Measurements from ENCODE around the gene OPRD1. TPM values are rescaled to one million over a fixed set of nuclear protein-coding genes. Genes with fewer than 3 reads are reported as not detected.
"Not testable (repeated sequence)": the region's sequence is repeated elsewhere in the genome, so short reads cannot be mapped to it uniquely, and the experiment has no call there.

The OPRD1 gene
- total RNA-seq, 2 experiments from 2014 or later, result 0.02 TPM; not detected in 1

DNA sequence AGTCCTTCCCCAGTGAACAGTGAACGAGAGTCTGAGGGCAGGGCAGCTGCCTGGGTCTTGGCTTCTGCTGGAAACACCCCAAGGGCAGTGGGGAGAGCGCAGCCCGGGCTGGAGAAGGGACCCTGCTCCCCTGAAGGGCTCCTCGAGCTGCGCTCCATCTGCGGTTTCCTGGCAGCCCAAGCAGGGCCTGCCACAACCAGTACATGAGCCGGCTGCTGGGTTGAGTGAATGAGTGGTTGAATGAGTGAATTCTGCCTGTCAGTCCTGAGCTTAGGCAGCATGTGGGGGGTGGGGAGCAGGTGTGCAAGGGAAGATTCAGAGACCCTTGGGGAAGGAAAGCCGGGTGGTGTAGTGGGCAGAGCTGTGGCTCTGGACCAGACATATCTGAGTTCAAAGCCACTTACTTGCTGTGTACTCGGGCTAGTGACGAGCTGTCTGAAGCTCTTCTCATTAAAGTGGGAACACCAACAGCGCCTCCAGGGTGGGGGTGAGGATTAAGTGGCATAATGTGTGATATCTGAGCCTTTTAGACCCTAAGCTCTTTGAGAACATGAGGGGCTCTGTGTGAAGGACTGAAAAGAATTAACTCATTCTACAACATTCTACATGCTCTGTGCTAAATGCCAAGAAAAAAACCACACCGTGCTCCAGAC, 3.7 kb downstream of the OPRD1 start:
- Mint-ChIP-seq H3K36me3 (ENCODE audit: low read depth) (no peaks in the 10 kb centered on the region), H3K4me3 (no peak overlapping the region), H3K27ac (no peak overlapping the region), H3K4me1 (ENCODE audit: low read depth) (peaks cover 2% of the 10 kb centered on the region), H3K9me3 (no peaks in the 10 kb centered on the region), H3K27me3 (peaks cover 44% of the 10 kb centered on the region)
- POLR2A ChIA-PET, result interaction anchor here (1.0 kb wide), 1 partner anchor 13 kb away, joined by 3 read pairs; no protein-coding TSS in a partner anchor
- no peak for TF ChIP-seq CTCF (IDR thresholded peaks at IDR 0.05)
- CTCF ChIA-PET, result interaction anchor here (0.7 to 2.2 kb wide), 4 partner anchors 11 to 62 kb away, joined by 3 to 8 read pairs (median 4); no protein-coding TSS in a partner anchor
- no peak for DNase-seq
- no peak for ATAC-seq
- intact Hi-C loops (cut with micrococcal nuclease), result no loop called here

GRCh38 chr1:28817133-28817532, 5.2 kb downstream of the OPRD1 start:
- no peak for ATAC-seq
- no peak for DNase-seq
- no peak for TF ChIP-seq CTCF (IDR thresholded peaks at IDR 0.05)
- POLR2A ChIA-PET, result no interaction called here
- intact Hi-C loops (cut with micrococcal nuclease), result no loop called here
- Mint-ChIP-seq H3K4me1 (ENCODE audit: low read depth) (peaks cover 2% of the 10 kb centered on the region), H3K9me3 (no peaks in the 10 kb centered on the region), H3K36me3 (ENCODE audit: low read depth) (no peaks in the 10 kb centered on the region), H3K27ac (no peak overlapping the region), H3K27me3 (peaks cover 34% of the 10 kb centered on the region), H3K4me3 (no peak overlapping the region)
- CTCF ChIA-PET, result interaction anchor here (1.5 kb wide), 1 partner anchor 65 kb away, joined by 4 read pairs; no protein-coding TSS in a partner anchor

DNA sequence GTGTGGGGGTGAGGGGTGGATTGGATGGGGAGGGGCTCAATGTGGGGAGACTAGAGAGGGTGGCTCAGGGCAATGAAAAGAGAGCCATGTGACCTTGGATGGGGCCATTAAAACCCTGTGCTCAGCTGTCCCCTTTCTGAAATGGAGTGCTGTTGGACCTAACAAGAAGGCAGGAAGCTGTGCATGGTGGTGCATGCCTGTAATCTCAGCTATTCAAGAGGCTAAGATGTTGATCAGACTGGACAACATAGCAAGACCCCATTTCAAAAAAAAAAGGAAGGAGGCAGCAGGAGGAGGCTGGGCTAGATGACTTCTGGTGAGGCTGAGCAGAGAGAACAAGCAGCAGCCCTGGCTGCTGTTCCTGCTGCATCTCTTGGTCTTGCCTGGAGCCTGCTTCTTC, 7.0 kb downstream of the OPRD1 start:
- ChIA-PET POLR2A (interaction anchor here (0.9 kb wide), 1 partner anchor 15 kb away, joined by 4 read pairs; no protein-coding TSS in a partner anchor), CTCF (no interaction called here)
- Mint-ChIP-seq H3K36me3 (ENCODE audit: low read depth) (no peaks in the 10 kb centered on the region), H3K27ac (no peak overlapping the region), H3K9me3 (no peaks in the 10 kb centered on the region), H3K27me3 (peaks cover 18% of the 10 kb centered on the region), H3K4me1 (ENCODE audit: low read depth) (peaks cover 2% of the 10 kb centered on the region), H3K4me3 (no peak overlapping the region)
- TF ChIP-seq CTCF (IDR thresholded peaks at IDR 0.05), result no peak
- no peak for ATAC-seq
- no peak for DNase-seq
- intact Hi-C loops (cut with micrococcal nuclease), result no loop called here

DNA sequence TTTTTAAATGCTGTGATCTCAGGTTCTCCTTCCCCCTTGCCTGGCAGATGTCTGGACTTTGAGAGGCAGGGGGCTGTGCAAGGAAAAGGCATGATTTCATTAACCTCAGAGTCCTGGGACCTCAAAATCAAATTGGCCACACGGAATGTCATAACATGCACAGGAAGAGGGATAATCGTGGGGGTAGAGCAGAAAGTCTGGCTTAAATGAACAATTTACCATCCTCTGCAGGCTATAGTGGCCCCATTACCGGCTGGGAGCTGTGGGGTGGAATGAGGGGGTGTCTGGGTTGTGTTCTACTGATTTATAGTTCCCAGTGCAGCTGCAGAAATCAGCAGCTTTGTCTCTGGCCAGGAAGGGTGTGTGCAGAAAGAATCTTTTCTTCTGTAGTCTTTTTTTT, 10.8 kb downstream of the OPRD1 start:
- H3K4me1 Mint-ChIP-seq (ENCODE audit: low read depth), result no peaks in the 10 kb centered on the region
- no peaks in the 10 kb centered on the region for H3K9me3 Mint-ChIP-seq
- H3K27me3 Mint-ChIP-seq, result no peaks in the 10 kb centered on the region
- ChIA-PET CTCF (interaction anchor here (1.4 to 1.5 kb wide), 2 partner anchors 38 to 54 kb away, joined by 4 to 5 read pairs; no protein-coding TSS in a partner anchor), POLR2A (no interaction called here)
- ATAC-seq, result no peak
- no peak overlapping the region for H3K4me3 Mint-ChIP-seq
- intact Hi-C loops (cut with micrococcal nuclease), result no loop called here
- no peak for TF ChIP-seq CTCF (IDR thresholded peaks at IDR 0.05)
- no peaks in the 10 kb centered on the region for H3K36me3 Mint-ChIP-seq (ENCODE audit: low read depth)
- H3K27ac Mint-ChIP-seq, result no peak overlapping the region
- no peak for DNase-seq

GRCh38 chr1:28824061-28824460, 12.1 kb downstream of the OPRD1 start:
- CTCF ChIA-PET, result interaction anchor here (0.6 to 1.3 kb wide), 2 partner anchors 53 to 89 kb away, joined by 3 read pairs; no protein-coding TSS in a partner anchor
- DNase-seq; H3K4me1 Mint-ChIP-seq (ENCODE audit: low read depth); H3K4me3 Mint-ChIP-seq; ATAC-seq; H3K9me3 Mint-ChIP-seq; H3K27ac Mint-ChIP-seq; intact Hi-C loops (cut with micrococcal nuclease); POLR2A ChIA-PET; H3K27me3 Mint-ChIP-seq; H3K36me3 Mint-ChIP-seq (ENCODE audit: low read depth): not testable (repeated sequence)

- DNase-seq; H3K4me3 Mint-ChIP-seq; ATAC-seq; H3K36me3 Mint-ChIP-seq (ENCODE audit: low read depth); POLR2A ChIA-PET; intact Hi-C loops (cut with micrococcal nuclease); H3K9me3 Mint-ChIP-seq; H3K4me1 Mint-ChIP-seq (ENCODE audit: low read depth); H3K27me3 Mint-ChIP-seq; H3K27ac Mint-ChIP-seq: not testable (repeated sequence)
- CTCF ChIA-PET, result interaction anchor here (0.6 to 2.0 kb wide), 3 partner anchors 49 to 466 kb away, joined by 3 to 9 read pairs (median 5); no protein-coding TSS in a partner anchor
These were observed 16.4 kb downstream of the OPRD1 start for GRCh38 chr1:28828227-28828858.
